HepG2 (cell line): ENCODE results near the gene KIAA1958. TPM values are rescaled to one million over a fixed set of nuclear protein-coding genes. Genes with fewer than 3 reads are reported as not detected.

ENCODE experiments used
- ARNTL ChIP-seq: sonication (generic); formaldehyde crosslinking; IDR thresholded peaks from 2 replicates; pipeline ENCODE4 v1.4.0; 2020; ENCODE audit warnings: mild to moderate bottlenecking, missing genetic modification reagents
- ATF7-NPFF ChIP-seq: sonication (generic); formaldehyde crosslinking; IDR thresholded peaks from 2 replicates; pipeline ENCODE4 v1.8.1; 2023; ENCODE audit warnings: mild to moderate bottlenecking, low read depth, missing genetic modification reagents, moderate library complexity
- FOSL2 ChIP-seq: sonication (generic); formaldehyde crosslinking; IDR thresholded peaks from 2 replicates; pipeline ENCODE4 v1.4.0; 2020; ENCODE audit warnings: missing genetic modification reagents
- HOXD1 ChIP-seq: sonication (generic); formaldehyde crosslinking; IDR thresholded peaks from 2 replicates; pipeline ENCODE4 v1.5.0; 2020; ENCODE audit warnings: missing genetic modification reagents
- JARID2 ChIP-seq: sonication (generic); formaldehyde crosslinking; IDR thresholded peaks from 2 replicates; pipeline ENCODE4 v1.8.1; 2023; ENCODE audit warnings: missing genetic modification reagents, inconsistent platforms; ENCODE audit not compliant: insufficient replicate concordance
- MED8 ChIP-seq: sonication (generic); formaldehyde crosslinking; IDR thresholded peaks from 2 replicates; pipeline ENCODE4 v1.8.1; 2023; ENCODE audit warnings: mild to moderate bottlenecking, missing genetic modification reagents; ENCODE audit not compliant: insufficient replicate concordance
- MTA3 ChIP-seq: sonication (generic); formaldehyde crosslinking; IDR thresholded peaks from 2 replicates; pipeline ENCODE4 v1.4.0; 2020; ENCODE audit warnings: missing genetic modification reagents
- ONECUT2 ChIP-seq: sonication (generic); formaldehyde crosslinking; IDR thresholded peaks from 2 replicates; pipeline ENCODE4 v1.4.0; 2020; ENCODE audit warnings: missing genetic modification reagents
- PLRG1 ChIP-seq: fragments of 450-650 bp; conservative IDR thresholded peaks from 2 replicates; pipeline ENCODE4 v1.6.1; 2016
- RARG ChIP-seq: sonication (generic); formaldehyde crosslinking; IDR thresholded peaks from 2 replicates; pipeline ENCODE4 v1.4.0; 2020; ENCODE audit warnings: low read depth, mild to moderate bottlenecking, missing genetic modification reagents
- RFXAP ChIP-seq: sonication (generic); formaldehyde crosslinking; IDR thresholded peaks from 2 replicates; pipeline ENCODE4 v1.4.0; 2020; ENCODE audit warnings: missing genetic modification reagents, borderline replicate concordance
- RXRA ChIP-seq: sonication (generic); formaldehyde crosslinking; IDR thresholded peaks from 2 replicates; pipeline ENCODE4 v1.5.1; 2020; ENCODE audit warnings: missing genetic modification reagents
- SALL1 ChIP-seq: sonication (generic); formaldehyde crosslinking; IDR thresholded peaks from 2 replicates; pipeline ENCODE4 v1.8.0; 2022; ENCODE audit warnings: mild to moderate bottlenecking, missing genetic modification reagents
- TGIF2 ChIP-seq: IDR thresholded peaks from 2 replicates; pipeline ENCODE4 v1.6.1; 2016; ENCODE audit warnings: control low read depth, missing compliant biosample characterization
- ZBTB42 ChIP-seq: sonication (generic); formaldehyde crosslinking; IDR thresholded peaks from 2 replicates; pipeline ENCODE4 v1.5.0; 2020; ENCODE audit warnings: mild to moderate bottlenecking, missing genetic modification reagents
- ZNF326 ChIP-seq: sonication (generic); formaldehyde crosslinking; IDR thresholded peaks from 2 replicates; pipeline ENCODE4 v1.4.0; 2020; ENCODE audit warnings: missing genetic modification reagents, borderline replicate concordance
- ZNF558 ChIP-seq: sonication (generic); formaldehyde crosslinking; IDR thresholded peaks from 2 replicates; pipeline ENCODE4 v1.9.0; 2022; ENCODE audit warnings: mild to moderate bottlenecking, missing genetic modification reagents, borderline replicate concordance
- ZNF598 ChIP-seq: sonication (generic); formaldehyde crosslinking; IDR thresholded peaks from 2 replicates; pipeline ENCODE4 v1.5.1; 2020; ENCODE audit warnings: mild to moderate bottlenecking, missing genetic modification reagents, borderline replicate concordance
- ZNF703 ChIP-seq: sonication (generic); formaldehyde crosslinking; IDR thresholded peaks from 2 replicates; pipeline ENCODE4 v1.5.1; 2020; ENCODE audit warnings: missing genetic modification reagents, mild to moderate bottlenecking, moderate library complexity, borderline replicate concordance
- ZNF746 ChIP-seq: sonication (generic); formaldehyde crosslinking; IDR thresholded peaks from 2 replicates; pipeline ENCODE4 v1.8.0; 2022; ENCODE audit warnings: mild to moderate bottlenecking, missing genetic modification reagents
- ZNF768 ChIP-seq: sonication (generic); formaldehyde crosslinking; IDR thresholded peaks from 2 replicates; pipeline ENCODE4 v1.4.0; 2020; ENCODE audit warnings: missing genetic modification reagents
- ZNF879 ChIP-seq: sonication (generic); formaldehyde crosslinking; IDR thresholded peaks from 2 replicates; pipeline ENCODE4 v1.8.1; 2023; ENCODE audit warnings: missing genetic modification reagents
- polyA plus RNA-seq, 8 experiments: library from polyadenylated mRNA; depleted of rRNA in 3 of 8; stranded (reverse) in 7 of 8; unstranded in 1 of 8; fragments of >200 nt; fragmentation: Illumina TruSeq in 4 of 8; extraction: Trizol in 4 of 8; gene quantifications; 2 replicates each; pipeline versions ENCODE4 v1.2.1 to v1.2.3, GENCODE V29; 2011 to 2016; ENCODE audit warnings: low read depth in 4 of 8, missing spikeins in 1 of 8, mixed read lengths in 1 of 8; ENCODE audit not compliant: insufficient read depth in 1 of 8
- total RNA-seq, 5 experiments: library from RNA; depleted of rRNA; stranded (reverse); fragments of >200 nt; fragmentation: Illumina TruSeq; extraction: Trizol; gene quantifications; 2 replicates each; pipeline ENCODE4 v1.2.3, GENCODE V29; 2016; ENCODE audit warnings: low read depth in 1 of 5
- TF ChIP-seq, protein P1 (sequence below): sonication (generic); formaldehyde crosslinking; IDR thresholded peaks from 2 replicates; pipeline ENCODE4 v1.5.1; 2020; ENCODE audit warnings: missing genetic modification reagents, mild to moderate bottlenecking, borderline replicate concordance
- TF ChIP-seq, protein P2 (sequence below): sonication (generic); IDR thresholded peaks from 2 replicates; pipeline ENCODE4 v1.6.1; 2016; ENCODE audit warnings: low read depth, borderline replicate concordance
- TF ChIP-seq, protein P3 (sequence below): sonication (generic); formaldehyde crosslinking; IDR thresholded peaks from 2 replicates; pipeline ENCODE4 v1.4.0; 2020; ENCODE audit warnings: missing genetic modification reagents
- TF ChIP-seq, protein P4 (sequence below): sonication (generic); formaldehyde crosslinking; IDR thresholded peaks from 2 replicates; pipeline ENCODE4 v1.8.0; 2022; ENCODE audit warnings: mild to moderate bottlenecking, missing genetic modification reagents, borderline replicate concordance

KIAA1958 gene
- total and polyA plus RNA-seq, 2 of the 13 experiments (the other 11 are each of a cell fraction or from before 2014, with no cell fraction given): 8.5 to 10.3 TPM

DNA sequence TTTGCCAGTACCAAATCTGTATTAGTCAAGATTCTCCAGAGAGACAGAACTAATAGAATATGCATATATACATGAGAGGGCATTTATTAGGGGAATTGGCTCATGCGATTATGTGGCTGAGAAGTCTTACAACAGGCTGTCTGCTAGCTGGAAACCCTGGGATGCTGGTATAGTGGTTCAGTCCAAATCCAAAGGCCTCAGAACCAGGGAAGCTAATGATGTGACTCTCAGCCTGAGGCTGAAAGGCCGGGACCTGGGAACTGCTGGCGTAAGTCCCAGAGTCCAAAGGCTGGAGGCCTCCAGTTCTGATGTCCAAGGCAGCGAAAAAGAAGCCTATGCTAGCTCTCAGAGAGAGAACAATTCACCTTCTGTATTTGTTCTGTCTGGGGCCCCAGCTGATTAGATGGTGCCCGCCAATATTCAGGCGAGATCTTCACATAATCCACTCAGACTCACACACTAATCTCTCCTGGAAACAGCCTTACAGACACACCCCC lies 84.1 kb downstream of the KIAA1958 start (continued):
- TF ChIP-seq, protein P1, sequence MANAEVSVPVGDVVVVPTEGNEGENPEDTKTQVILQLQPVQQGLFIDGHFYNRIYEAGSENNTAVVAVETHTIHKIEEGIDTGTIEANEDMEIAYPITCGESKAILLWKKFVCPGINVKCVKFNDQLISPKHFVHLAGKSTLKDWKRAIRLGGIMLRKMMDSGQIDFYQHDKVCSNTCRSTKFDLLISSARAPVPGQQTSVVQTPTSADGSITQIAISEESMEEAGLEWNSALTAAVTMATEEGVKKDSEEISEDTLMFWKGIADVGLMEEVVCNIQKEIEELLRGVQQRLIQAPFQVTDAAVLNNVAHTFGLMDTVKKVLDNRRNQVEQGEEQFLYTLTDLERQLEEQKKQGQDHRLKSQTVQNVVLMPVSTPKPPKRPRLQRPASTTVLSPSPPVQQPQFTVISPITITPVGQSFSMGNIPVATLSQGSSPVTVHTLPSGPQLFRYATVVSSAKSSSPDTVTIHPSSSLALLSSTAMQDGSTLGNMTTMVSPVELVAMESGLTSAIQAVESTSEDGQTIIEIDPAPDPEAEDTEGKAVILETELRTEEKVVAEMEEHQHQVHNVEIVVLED (CRISPR knock-in tag): no peak
- TF ChIP-seq RFXAP (CRISPR knock-in tag) (no peak), ZNF558 (no peak), JARID2 (CRISPR knock-in tag) (no peak), RXRA (CRISPR knock-in tag) (peak; percentile 41; the same call in 1 of the 2 replicates), ZNF598 (CRISPR knock-in tag) (no peak), ONECUT2 (CRISPR knock-in tag) (0 out of 2 replicates have a peak, but pooled peaks have one; percentile 33), ZNF879 (CRISPR knock-in tag) (no peak), ZNF746 (CRISPR knock-in tag) (no peak), MED8 (CRISPR knock-in tag) (no peak), RARG (no peak), SALL1 (peak; percentile 73), ZBTB42 (CRISPR knock-in tag) (no peak), ATF7-NPFF (no peak), ZNF326 (CRISPR knock-in tag) (no peak), TGIF2 (CRISPR knock-in tag) (no peak), ARNTL (CRISPR knock-in tag) (no peak), ZNF768 (CRISPR knock-in tag) (no peak), PLRG1 (no peak), HOXD1 (CRISPR knock-in tag) (no peak), ZNF703 (CRISPR knock-in tag) (no peak), MTA3 (CRISPR knock-in tag) (no peak), FOSL2 (no peak)
- TF ChIP-seq, protein P2, sequence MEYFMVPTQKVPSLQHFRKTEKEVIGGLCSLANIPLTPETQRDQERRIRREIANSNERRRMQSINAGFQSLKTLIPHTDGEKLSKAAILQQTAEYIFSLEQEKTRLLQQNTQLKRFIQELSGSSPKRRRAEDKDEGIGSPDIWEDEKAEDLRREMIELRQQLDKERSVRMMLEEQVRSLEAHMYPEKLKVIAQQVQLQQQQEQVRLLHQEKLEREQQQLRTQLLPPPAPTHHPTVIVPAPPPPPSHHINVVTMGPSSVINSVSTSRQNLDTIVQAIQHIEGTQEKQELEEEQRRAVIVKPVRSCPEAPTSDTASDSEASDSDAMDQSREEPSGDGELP: peak; percentile 94
- TF ChIP-seq, protein P3, sequence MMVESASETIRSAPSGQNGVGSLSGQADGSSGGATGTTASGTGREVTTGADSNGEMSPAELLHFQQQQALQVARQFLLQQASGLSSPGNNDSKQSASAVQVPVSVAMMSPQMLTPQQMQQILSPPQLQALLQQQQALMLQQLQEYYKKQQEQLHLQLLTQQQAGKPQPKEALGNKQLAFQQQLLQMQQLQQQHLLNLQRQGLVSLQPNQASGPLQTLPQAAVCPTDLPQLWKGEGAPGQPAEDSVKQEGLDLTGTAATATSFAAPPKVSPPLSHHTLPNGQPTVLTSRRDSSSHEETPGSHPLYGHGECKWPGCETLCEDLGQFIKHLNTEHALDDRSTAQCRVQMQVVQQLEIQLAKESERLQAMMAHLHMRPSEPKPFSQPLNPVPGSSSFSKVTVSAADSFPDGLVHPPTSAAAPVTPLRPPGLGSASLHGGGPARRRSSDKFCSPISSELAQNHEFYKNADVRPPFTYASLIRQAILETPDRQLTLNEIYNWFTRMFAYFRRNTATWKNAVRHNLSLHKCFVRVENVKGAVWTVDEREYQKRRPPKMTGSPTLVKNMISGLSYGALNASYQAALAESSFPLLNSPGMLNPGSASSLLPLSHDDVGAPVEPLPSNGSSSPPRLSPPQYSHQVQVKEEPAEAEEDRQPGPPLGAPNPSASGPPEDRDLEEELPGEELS (CRISPR knock-in tag): peak; percentile 51; the same call in 1 of the 2 replicates
- TF ChIP-seq, protein P4, sequence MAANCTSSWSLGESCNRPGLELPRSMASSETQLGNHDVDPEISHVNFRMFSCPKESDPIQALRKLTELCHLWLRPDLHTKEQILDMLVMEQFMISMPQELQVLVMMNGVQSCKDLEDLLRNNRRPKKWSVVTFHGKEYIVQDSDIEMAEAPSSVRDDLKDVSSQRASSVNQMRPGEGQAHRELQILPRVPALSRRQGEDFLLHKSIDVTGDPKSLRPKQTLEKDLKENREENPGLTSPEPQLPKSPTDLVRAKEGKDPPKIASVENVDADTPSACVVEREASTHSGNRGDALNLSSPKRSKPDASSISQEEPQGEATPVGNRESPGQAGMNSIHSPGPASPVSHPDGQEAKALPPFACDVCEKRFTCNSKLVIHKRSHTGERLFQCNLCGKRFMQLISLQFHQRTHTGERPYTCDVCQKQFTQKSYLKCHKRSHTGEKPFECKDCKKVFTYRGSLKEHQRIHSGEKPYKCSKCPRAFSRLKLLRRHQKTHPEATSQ (CRISPR knock-in tag): no peak
